IPS DF 19.7 (cell line): ENCODE results near the gene KCNT1.

Experiments
- DNase-seq: peaks from one replicate; pipeline ENCODE4 v3.0.0-alpha.2; 2013; ENCODE audit warnings: low read depth, low spot score

KCNT1 gene

GRCh38 chr9:135780626-135781025 lies 78.6 kb downstream of the KCNT1 start:
- no peak for DNase-seq

DNA sequence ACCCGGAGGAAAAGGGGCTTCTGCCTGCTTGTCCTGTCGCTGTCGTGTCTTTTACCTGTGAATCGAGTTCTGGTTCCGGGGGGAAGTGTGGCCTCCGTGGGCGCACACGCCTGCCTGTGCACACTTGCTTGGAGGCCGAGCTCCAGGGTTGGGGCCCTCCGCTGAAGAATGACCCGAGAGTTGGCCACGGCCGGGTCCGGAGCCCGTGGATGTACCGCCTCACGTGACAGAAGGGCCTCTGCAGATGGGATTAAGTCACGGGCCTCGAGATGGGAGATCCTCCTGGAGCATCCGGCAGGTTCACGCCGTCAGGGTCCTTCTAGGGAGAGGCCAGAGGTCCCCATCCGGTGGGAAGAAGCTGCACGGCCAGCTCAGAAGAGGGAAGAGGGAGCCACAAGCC lies 81.0 kb downstream of the KCNT1 start:
- no peak for DNase-seq

DNA sequence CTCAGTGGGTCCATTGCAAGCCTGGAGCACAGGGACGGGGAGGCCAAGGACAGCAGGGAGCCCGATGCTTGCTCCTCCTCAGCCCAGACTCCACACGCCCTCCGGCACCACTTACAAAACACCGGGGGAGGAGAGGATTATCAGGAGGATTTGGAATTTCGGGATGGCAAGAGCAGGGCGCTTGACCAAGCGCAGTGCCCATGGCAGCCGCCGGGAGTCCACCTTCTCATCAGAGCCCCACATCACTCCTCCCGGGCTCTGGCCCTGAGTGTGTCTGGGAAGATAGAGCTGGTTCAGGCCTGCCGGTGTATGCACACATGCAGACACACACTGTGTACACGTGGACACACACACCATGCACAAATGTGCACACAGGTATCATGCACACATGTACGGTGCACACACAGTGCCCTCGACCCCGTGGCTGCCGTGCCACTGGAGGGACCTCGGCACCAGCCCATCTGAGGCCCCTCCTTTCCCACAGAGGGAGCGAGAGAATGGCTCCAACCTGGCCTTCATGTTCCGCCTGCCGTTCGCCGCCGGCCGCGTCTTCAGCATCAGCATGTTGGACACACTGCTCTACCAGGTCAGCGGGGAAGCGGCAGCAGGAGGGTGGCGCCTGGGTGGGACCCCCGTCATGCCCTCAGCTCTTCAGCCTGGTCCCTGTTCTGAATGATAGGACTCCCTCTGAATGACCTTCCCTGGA lies 81.7 kb downstream of the KCNT1 start:
- no peak for DNase-seq

GRCh38 chr9:135785013-135785575 lies 83.1 kb downstream of the KCNT1 start:
- no peak for DNase-seq

- no peak for DNase-seq
Measured at GRCh38 chr9:135786146-135786690, 84.2 kb downstream of the KCNT1 start.

DNA sequence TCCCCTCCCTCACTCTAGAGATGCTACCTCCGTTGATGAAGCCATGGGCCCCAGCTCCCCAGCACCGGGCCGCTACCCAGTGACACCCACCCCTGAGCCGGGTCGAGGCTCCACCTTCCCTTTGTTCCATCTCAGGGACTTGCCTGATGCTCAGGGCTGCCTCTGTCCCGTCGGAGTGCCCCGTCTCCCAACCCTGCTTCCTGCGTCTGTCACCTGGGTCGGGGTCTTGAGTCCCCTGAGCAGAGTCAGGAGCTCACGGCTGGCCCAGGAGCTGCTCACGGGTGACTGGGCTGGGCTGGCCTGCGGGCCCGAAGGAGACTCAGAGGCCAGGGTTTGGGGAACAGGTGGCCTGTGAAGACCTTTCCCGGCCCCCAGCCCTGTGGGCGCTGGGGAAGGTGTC lies 85.3 kb downstream of the KCNT1 start:
- DNase-seq: no peak

GRCh38 chr9:135787776-135788575 lies 86.0 kb downstream of the KCNT1 start:
- no peak for DNase-seq

DNA sequence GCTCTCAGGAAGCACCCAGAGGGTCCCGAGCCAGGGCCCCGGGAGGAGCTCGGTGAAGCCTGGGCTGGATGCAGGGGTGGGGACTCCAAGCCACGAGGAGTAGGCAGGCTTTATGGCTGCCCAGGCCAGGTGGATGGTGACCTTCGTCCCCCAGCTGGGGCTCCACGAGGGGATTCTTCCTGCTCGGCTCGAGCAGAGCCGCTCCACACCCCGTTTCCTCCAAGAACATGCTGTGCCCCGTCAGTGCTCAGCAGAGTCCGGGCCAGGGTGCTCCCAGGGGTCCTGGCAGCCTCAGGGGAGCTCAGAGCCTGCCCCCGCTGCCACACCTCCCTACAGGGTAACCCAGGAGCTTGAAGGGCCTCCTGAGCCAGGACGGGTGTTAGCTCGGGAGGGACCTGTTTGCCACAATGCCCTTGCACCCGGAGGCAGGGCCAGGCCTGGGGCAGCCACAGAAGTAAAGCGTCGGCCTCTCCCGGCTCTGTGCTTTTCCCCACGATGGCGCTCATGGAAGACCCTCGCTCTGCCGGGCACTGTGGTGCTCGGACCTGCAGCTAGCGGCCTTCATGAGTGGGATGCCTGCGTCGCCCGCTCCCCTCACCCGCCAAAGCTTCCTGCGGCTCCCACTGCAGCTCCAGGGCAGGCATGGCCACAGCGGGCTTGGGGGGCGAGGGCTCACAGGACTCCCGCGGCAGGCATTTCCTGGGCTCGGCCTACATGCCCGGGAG lies 86.8 kb downstream of the KCNT1 start:
- DNase-seq: no peak

- no peak for DNase-seq
Measured at GRCh38 chr9:135789838-135790291, 87.9 kb downstream of the KCNT1 start.

DNA sequence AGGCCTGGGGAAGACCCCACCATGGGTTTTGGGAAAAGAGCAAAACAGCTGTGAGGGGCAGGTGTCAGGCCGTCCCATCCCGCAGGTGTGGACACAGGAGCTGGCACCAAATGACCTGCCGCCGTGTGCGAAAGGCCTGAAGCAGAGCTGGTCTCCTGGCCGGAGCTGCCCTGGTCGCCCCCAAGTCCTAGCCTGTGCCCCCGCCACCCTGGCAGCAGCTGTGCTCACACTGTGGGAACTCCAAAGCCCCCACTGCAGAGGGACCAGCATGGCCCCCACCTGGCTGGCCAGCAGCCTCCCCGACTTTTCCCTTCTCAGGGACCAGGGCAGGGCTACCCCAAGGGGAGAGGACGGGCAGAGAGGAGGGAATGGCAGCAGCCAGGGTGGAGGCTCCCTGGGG lies 88.4 kb downstream of the KCNT1 start:
- no peak for DNase-seq

GRCh38 chr9:135790850-135791249 lies 88.9 kb downstream of the KCNT1 start:
- no peak for DNase-seq

GRCh38 chr9:135791431-135792267 lies 89.7 kb downstream of the KCNT1 start:
- no peak for DNase-seq

DNA sequence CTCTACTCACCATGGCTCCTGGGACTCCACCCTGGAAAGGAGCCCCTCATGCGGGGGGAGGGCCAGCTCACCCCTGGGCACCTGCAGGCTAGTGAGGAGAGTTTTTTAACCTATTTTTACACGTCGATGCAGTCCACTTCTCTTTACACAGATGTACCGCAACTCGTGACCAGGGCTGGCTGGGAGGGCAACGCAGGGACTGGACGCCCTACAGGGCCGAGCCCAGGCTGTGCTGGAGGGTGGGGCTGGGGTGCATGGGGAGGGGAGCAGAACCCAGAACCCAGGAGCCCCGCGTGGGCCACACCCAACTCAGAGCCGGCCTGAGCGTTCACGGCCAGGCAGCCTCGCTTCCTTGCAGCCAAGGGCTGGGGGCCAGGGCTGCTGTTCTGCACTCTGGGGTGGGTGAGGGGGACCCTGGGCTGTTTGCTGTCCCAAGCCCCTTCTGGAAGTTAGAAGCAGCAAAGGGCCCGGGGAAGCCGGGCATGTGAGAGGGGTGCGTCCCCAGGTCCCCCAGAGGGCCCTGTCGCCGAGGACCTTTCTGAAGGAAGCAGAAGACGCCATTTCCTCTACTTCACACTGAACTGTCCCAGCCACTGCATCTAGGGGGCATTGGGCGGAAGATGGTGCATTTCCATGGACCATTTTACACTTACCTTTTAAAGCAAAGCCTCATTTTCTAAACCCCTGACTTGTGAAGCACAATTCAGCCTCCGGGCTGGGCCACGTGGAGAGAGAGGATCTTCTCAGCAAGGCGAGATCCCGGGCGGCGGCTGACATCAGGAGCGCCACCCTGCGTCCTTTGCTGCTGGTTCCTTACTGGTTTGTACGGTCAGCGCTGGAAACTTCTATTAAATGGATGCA lies 90.5 kb downstream of the KCNT1 start:
- no peak for DNase-seq

GRCh38 chr9:135793221-135794056 lies 91.5 kb downstream of the KCNT1 start:
- no peak for DNase-seq

DNA sequence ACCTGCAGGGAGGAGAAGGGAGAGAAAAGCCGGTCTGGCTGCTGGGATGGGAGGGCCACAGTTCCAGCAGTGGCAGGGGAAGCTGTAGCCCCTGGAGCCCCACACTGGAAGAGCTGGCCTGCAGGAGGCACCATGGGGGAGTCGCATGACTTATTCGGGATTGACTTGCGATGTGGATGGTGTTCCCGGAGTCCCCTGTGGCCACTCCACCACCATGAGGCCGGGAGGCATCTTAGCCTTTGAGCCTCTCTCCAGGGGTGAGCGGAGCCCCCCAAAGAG lies 92.0 kb downstream of the KCNT1 start:
- no peak for DNase-seq

GRCh38 chr9:135794361-135794885 lies 92.4 kb downstream of the KCNT1 start:
- DNase-seq: no peak

DNA sequence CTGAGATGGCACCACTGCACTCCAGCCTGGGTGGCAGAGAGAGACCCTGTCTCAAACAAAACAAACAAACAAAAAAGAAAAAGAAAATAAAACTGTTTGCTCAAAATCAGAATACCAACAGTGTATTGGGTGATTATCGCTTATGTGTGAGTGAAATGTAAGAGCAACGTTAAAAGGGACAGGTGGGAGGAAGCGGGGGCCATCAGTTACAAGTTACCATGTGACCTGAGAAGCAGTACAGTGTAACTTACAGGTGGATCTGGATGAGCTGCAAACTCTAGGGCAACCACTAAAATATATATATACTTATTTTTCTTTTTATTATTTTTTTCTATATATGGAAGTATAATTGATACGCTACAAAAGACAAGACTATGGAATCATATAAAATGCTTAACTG lies 93.4 kb downstream of the KCNT1 start:
- DNase-seq: no peak

DNA sequence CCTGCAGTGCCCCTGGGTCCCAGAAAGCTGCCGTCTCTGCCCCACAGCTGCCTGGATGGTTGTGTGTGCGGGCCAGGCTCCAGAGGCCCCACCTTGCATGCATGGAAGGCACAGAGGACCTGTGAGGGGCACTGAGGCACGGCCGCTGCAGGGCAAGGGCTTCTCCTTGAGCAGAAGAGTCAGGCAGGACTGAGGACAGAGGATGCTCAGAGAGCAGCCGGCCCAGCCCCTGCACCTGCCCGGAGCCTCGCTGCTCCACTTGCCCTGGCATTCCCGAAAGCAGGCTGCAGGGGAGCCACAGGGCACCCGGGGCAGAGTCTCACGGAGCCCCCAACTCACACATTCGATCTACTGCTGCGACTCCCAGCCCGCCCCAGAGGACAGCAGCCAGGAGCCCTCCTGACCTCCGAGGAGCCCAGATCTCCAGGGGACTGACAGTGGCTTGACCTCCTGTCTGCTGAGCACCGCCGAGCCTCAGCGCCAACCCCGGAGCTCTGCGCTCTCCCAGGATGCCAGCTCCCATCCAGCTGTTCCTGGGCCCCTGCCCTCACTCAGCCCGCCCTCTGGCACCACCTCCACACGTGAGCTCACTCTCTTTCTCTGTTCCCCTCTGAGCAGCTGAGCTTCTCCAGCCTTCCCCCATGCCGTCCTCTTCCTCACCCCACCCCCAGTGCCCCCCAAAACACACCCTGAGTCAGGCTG lies 95.0 kb downstream of the KCNT1 start:
- DNase-seq: no peak
